Kidney epithelial cell (primary cell): Measurements from ENCODE around the gene CEMIP2. TPM values are rescaled to one million over a fixed set of nuclear protein-coding genes. Genes with fewer than 3 reads are reported as not detected.

Experiments used
- DNase-seq: peaks from one replicate; pipeline ENCODE4 v3.0.0-alpha.2; 2010; ENCODE audit warnings: low read depth
- H3K27me3 ChIP-seq: 2 replicates; pipeline ENCODE4 v1.6.0; 2011; ENCODE audit warnings: low read length; ENCODE audit not compliant: control insufficient read depth, insufficient read depth
- H3K36me3 ChIP-seq: 2 replicates; pipeline ENCODE4 v1.5.1; 2011; ENCODE audit warnings: low read length; ENCODE audit not compliant: control insufficient read depth, insufficient read depth
- H3K4me3 ChIP-seq: 2 replicates; pipeline ENCODE4 v1.5.1; 2011; ENCODE audit warnings: low read depth, mild to moderate bottlenecking, control low read depth, low read length
- CTCF ChIP-seq: IDR thresholded peaks from 2 replicates; pipeline ENCODE4 v1.5.1; 2011; ENCODE audit warnings: mild to moderate bottlenecking, moderate library complexity, low read length, control low read depth, inconsistent platforms; ENCODE audit not compliant: insufficient read depth, poor library complexity, severe bottlenecking
- total RNA-seq: library from RNA; depleted of rRNA; stranded (reverse); fragments of >200 nt; gene quantifications from 2 replicates; pipeline ENCODE4 v1.2.3, GENCODE V29; 2015

Gene CEMIP2
- total RNA-seq, 1 donor from 2014 or later: 41.8 TPM

- no peaks in the 10 kb centered on the region for H3K27me3 ChIP-seq
- H3K36me3 ChIP-seq: no peaks in the 10 kb centered on the region
- no peak for DNase-seq
- TF ChIP-seq CTCF: no peak
- no peak overlapping the region for H3K4me3 ChIP-seq
Measured at GRCh38 chr9:71671289-71671688, 97.0 kb downstream of the CEMIP2 start.

- DNase-seq: no peak
- Histone ChIP-seq H3K27me3 (no peaks in the 10 kb centered on the region), H3K36me3 (no peaks in the 10 kb centered on the region), H3K4me3 (no peak overlapping the region)
- no peak for TF ChIP-seq CTCF
Measured at GRCh38 chr9:71670121-71670520, 98.2 kb downstream of the CEMIP2 start.

GRCh38 chr9:71669284-71669995, 98.9 kb downstream of the CEMIP2 start:
- Histone ChIP-seq H3K27me3 (no peaks in the 10 kb centered on the region), H3K36me3 (no peaks in the 10 kb centered on the region), H3K4me3 (no peak overlapping the region)
- DNase-seq: no peak
- TF ChIP-seq CTCF: no peak

- H3K4me3 ChIP-seq: no peak overlapping the region
- no peaks in the 10 kb centered on the region for H3K27me3 ChIP-seq
- DNase-seq: no peak
- no peaks in the 10 kb centered on the region for H3K36me3 ChIP-seq
- no peak for TF ChIP-seq CTCF
Measured at GRCh38 chr9:71668717-71669116, 99.6 kb downstream of the CEMIP2 start.

- DNase-seq: no peak
Measured at GRCh38 chr9:71665247-71665646, 103.1 kb downstream of the CEMIP2 start.

More at GRCh38 chr9:71665247-71665646, 103.1 kb downstream of the CEMIP2 start:
- Histone ChIP-seq H3K36me3 (no peaks in the 10 kb centered on the region), H3K4me3 (no peak overlapping the region), H3K27me3 (no peaks in the 10 kb centered on the region)
- no peak for TF ChIP-seq CTCF
